ENCODE results near the gene CLEC1A.

Gene CLEC1A

GRCh38 chr12:10097521-10097920 is 1.3 kb downstream of the CLEC1A start:
- no peak for DNase-seq

- no peak for DNase-seq
These were observed 2.8 kb downstream of the CLEC1A start for GRCh38 chr12:10095971-10096370.

- DNase-seq = no peak
These were observed 4.0 kb downstream of the CLEC1A start for GRCh38 chr12:10094646-10095395.

- DNase-seq = no peak
These were observed 9.6 kb downstream of the CLEC1A start for GRCh38 chr12:10088955-10089900.

GRCh38 chr12:10088031-10088430 is 10.8 kb downstream of the CLEC1A start:
- DNase-seq = no peak

- DNase-seq = no peak
These were observed 12.4 kb downstream of the CLEC1A start for GRCh38 chr12:10086387-10086786.

GRCh38 chr12:10084733-10085132 is 14.1 kb downstream of the CLEC1A start:
- no peak for DNase-seq

- no peak for DNase-seq
These were observed 16.5 kb downstream of the CLEC1A start for GRCh38 chr12:10082117-10082874.

GRCh38 chr12:10075451-10075850 is 23.3 kb downstream of the CLEC1A start:
- no peak for DNase-seq

- no peak for DNase-seq
These were observed 25.5 kb downstream of the CLEC1A start for GRCh38 chr12:10073261-10073660.

GRCh38 chr12:10072131-10072530 is 26.7 kb downstream of the CLEC1A start:
- no peak for DNase-seq

GRCh38 chr12:10070380-10070779 is 28.4 kb downstream of the CLEC1A start:
- no peak for DNase-seq

GRCh38 chr12:10069976-10070375 is 28.8 kb downstream of the CLEC1A start:
- no peak for DNase-seq

- DNase-seq = no peak
These were observed 29.7 kb downstream of the CLEC1A start for GRCh38 chr12:10069099-10069498.

- no peak for DNase-seq
These were observed 30.1 kb downstream of the CLEC1A start for GRCh38 chr12:10068644-10069043.

- DNase-seq = no peak
These were observed 30.8 kb downstream of the CLEC1A start for GRCh38 chr12:10067942-10068341.

GRCh38 chr12:10067264-10067663 is 31.5 kb downstream of the CLEC1A start:
- DNase-seq = no peak

GRCh38 chr12:10065241-10065640 is 33.5 kb downstream of the CLEC1A start:
- no peak for DNase-seq

- DNase-seq = no peak
These were observed 40.4 kb downstream of the CLEC1A start for GRCh38 chr12:10058387-10058786.

GRCh38 chr12:10052193-10052913 is 46.4 kb downstream of the CLEC1A start:
- no peak for DNase-seq

- DNase-seq = no peak
These were observed 50.3 kb downstream of the CLEC1A start for GRCh38 chr12:10048526-10048925.

- no peak for DNase-seq
These were observed 56.6 kb downstream of the CLEC1A start for GRCh38 chr12:10042167-10042566.

All from NCI-H2081 (cell line).